Activated CD8-positive, alpha-beta T cell treated with anti-CD3 and anti-CD28 coated beads, Interleukin-2, amount 10 ng/mL, durations not matched to agents 7 days and 5 days (primary cell): ENCODE data around the gene GLA. TPM values are rescaled to one million over a fixed set of nuclear protein-coding genes. Genes with fewer than 3 reads are reported as not detected.

Experiments
- ATAC-seq: fragments of 150-1000 bp; cut with Tn5 transposase; one replicate; pipeline ENCODE4 v1.10.0; 2021; ENCODE audit warnings: moderate library complexity
- CTCF ChIA-PET: fragments of 350-600 bp; sonication (Branson Sonifier 250); formaldehyde crosslinking; loops from one replicate; lab custom pipeline; 2021; ENCODE audit warnings: antibody characterized with exemption; lab: Charles Lee
- POLR2A ChIA-PET: fragments of 350-600 bp; sonication (Branson Sonifier 250); formaldehyde crosslinking; loops from one replicate; lab custom pipeline; 2021; ENCODE audit warnings: antibody characterized with exemption; lab: Charles Lee
- DNase-seq: peaks from one replicate; pipeline ENCODE4 v3.0.0-alpha.2; 2020
- H3K27ac Mint-ChIP-seq: one replicate; pipeline ENCODE4 v1.8.0; 2021; ENCODE audit warnings: mild to moderate bottlenecking, mixed read lengths
- H3K27me3 Mint-ChIP-seq: one replicate; pipeline ENCODE4 v1.8.0; 2021; ENCODE audit warnings: low read depth, mixed read lengths
- H3K36me3 Mint-ChIP-seq: one replicate; pipeline ENCODE4 v1.8.0; 2021; ENCODE audit warnings: low read depth, mixed read lengths
- H3K4me1 Mint-ChIP-seq: one replicate; pipeline ENCODE4 v1.8.0; 2021; ENCODE audit warnings: low read depth, mixed read lengths
- H3K4me3 Mint-ChIP-seq: one replicate; pipeline ENCODE4 v1.8.0; 2021; ENCODE audit warnings: mild to moderate bottlenecking, mixed read lengths
- H3K9me3 Mint-ChIP-seq: one replicate; pipeline ENCODE4 v1.8.0; 2022; ENCODE audit warnings: mixed read lengths; ENCODE audit not compliant: insufficient read depth
- total RNA-seq, 2 experiments: library from RNA; stranded (reverse); gene quantifications; one replicate each; pipeline ENCODE4 v1.2.3, GENCODE V29; 2021

The GLA gene
- total RNA-seq, 2 experiments from 2014 or later, result 34.7 to 38.4 TPM

GRCh38 chrX:101395789-101396188 lies 11.9 kb downstream of the GLA start:
- H3K27me3 Mint-ChIP-seq, result no peaks in the 10 kb centered on the region
- peaks cover 16% of the 10 kb centered on the region for H3K4me1 Mint-ChIP-seq
- no peaks in the 10 kb centered on the region for H3K9me3 Mint-ChIP-seq
- no peak for DNase-seq
- H3K27ac Mint-ChIP-seq, result no peak overlapping the region
- ChIA-PET POLR2A (no interaction called here), CTCF (no interaction called here)
- ATAC-seq, result no peak
- no peak overlapping the region for H3K4me3 Mint-ChIP-seq
- peaks cover 49% of the 10 kb centered on the region for H3K36me3 Mint-ChIP-seq

- Mint-ChIP-seq H3K27ac (peak overlapping the region; percentile 30), H3K4me1 (peaks cover 20% of the 10 kb centered on the region), H3K27me3 (no peaks in the 10 kb centered on the region), H3K36me3 (peaks cover 38% of the 10 kb centered on the region), H3K9me3 (no peaks in the 10 kb centered on the region), H3K4me3 (no peak overlapping the region)
- ATAC-seq (no peak), DNase-seq (no peak)
- CTCF ChIA-PET, result no interaction called here
- POLR2A ChIA-PET, result no interaction called here
These were observed 13.4 kb downstream of the GLA start for GRCh38 chrX:101394372-101394771.

DNA sequence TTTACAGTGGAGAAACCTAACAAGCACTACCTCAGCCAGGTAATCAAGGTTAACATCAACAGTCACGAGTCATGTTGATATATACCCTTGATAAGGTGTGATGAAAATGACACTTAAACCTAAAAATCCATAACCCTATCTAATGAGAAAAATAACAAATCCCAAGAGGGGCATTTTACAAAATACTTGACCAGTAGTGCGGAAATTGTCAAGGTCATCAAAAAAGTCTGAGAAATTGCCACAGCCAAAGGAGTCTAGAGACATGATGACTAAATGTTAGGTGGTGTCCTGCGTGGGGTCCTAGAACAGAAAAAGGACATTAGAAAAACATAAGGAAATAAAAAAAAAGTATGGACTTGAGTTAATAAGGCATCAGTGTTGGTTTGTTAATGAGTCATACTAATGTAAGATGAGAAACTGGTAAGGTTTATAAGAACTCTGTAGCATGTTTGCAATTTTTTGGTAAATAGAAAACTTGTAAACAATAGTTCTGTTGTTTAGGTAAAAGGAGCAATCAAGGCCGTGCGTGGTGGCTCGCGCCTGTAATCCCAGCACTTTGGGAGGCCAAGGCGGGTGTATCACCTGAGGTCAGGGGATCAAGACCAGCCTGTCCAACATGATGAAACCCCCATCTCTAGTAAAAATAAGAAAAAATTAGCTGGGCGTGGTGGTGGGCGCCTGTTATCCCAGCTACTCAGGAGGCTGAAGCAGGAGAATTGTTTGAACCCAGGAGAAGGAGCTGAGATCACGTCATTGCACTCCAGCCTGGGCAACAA lies 14.0 kb downstream of the GLA start:
- POLR2A ChIA-PET, result no interaction called here
- CTCF ChIA-PET, result no interaction called here
- ATAC-seq, result no peak
- no peak for DNase-seq
- Mint-ChIP-seq H3K36me3 (peaks cover 33% of the 10 kb centered on the region), H3K27ac (peak overlapping the region; percentile 64), H3K4me3 (peak overlapping the region; percentile 36), H3K4me1 (peaks cover 20% of the 10 kb centered on the region), H3K27me3 (no peaks in the 10 kb centered on the region), H3K9me3 (no peaks in the 10 kb centered on the region)

DNA sequence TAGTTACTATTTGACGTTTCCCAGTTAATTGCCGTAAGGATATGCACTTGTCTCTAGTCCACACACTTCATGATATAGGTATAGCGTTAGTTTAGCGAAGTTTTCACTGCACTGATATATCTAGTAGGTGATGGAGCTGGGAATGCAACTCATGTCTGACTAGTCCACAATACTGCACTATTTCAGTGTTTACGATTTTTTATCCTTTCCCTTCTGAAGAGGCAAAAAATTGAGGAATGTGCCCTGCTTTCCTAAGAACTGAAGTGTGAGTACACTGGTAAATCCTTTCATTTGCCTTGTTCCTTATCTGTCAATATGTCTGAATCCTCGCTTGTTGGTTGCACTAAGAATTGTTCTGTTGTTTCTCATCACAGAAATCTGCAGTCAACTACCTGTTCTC lies 15.9 kb downstream of the GLA start:
- CTCF ChIA-PET, result interaction anchor here (0.7 to 1.6 kb wide), 2 partner anchors 8 to 10 kb away, joined by 3 to 8 read pairs; no protein-coding TSS in a partner anchor
- ATAC-seq (no peak), DNase-seq (no peak)
- peak overlapping the region; percentile 92 for H3K27ac Mint-ChIP-seq
- peaks cover 33% of the 10 kb centered on the region for H3K36me3 Mint-ChIP-seq
- H3K9me3 Mint-ChIP-seq, result no peaks in the 10 kb centered on the region
- H3K4me3 Mint-ChIP-seq, result peak overlapping the region; percentile 94
- H3K27me3 Mint-ChIP-seq, result no peaks in the 10 kb centered on the region
- H3K4me1 Mint-ChIP-seq, result peaks cover 20% of the 10 kb centered on the region
- POLR2A ChIA-PET, result interaction anchor here (0.6 to 1.1 kb wide), 2 partner anchors 94 to 540 kb away, joined by 3 read pairs; partner anchors contain the start of gene ZMAT1

DNA sequence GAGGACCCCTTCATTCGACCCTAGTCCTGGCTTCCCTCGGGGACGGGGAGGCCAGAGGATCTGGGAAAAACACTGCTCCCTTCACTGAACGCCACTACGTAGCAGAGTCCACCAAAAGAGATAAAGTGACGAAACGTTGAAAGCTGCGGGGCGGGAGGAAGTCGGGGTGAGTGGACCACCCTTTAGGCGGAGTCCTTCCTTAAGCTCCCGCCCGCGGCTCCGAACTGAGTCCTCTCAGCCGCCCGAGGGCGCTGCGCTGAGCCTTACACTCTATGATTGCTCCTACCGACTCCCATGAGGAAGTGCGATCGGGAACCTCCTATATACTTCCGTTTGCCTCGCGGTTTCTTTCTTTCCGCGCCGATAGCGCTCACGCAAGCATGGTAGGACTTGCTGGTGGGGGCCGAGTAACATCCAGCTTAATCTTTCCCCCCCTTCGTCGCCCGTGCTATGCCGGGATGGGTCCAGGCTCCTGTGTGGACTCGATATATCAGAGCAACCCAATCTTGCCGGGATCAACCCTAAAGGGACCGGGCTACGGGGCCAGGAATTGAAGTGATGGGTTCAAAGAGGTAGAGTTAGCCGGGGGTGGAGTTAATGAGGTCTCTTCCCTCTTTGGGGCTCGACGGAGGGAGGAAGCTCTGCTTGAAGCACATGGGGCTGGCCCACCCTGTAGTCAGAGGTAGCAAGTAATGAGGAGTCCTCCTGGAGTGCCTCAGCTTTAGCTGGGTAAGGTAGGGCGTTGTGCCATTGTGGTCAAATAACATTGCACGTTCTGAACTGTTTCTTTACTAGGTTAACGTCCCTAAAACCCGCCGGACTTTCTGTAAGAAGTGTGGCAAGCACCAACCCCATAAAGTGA lies 16.8 kb downstream of the GLA start, which contains the start of gene RPL36A:
RPL36A (plus strand) TSS at position 348 of the 862 bp plus-strand sequence; CDS start at position 381, 33 bp downstream.
- ChIA-PET POLR2A (interaction anchor here (0.5 to 2.1 kb wide), 10 partner anchors 10 to 541 kb away, joined by 3 to 11 read pairs (median 3); partner anchors contain the start of genes GLA, HNRNPH2, TIMM8A and ZMAT1), CTCF (interaction anchor here (0.6 to 1.9 kb wide), 11 partner anchors 11 to 571 kb away, joined by 3 to 8 read pairs (median 4); partner anchors contain the start of genes CSTF2, GLA, TIMM8A and ZMAT1)
- Mint-ChIP-seq H3K27me3 (no peaks in the 10 kb centered on the region), H3K27ac (peak within 1 kb of the TSS; percentile 92), H3K4me3 (peak within 1 kb of the TSS; percentile 94), H3K4me1 (peaks cover 20% of the 10 kb centered on the region), H3K9me3 (no peaks in the 10 kb centered on the region), H3K36me3 (peaks cover 33% of the 10 kb centered on the region)
- ATAC-seq (peak; percentile 96), DNase-seq (peak; percentile 86)

DNA sequence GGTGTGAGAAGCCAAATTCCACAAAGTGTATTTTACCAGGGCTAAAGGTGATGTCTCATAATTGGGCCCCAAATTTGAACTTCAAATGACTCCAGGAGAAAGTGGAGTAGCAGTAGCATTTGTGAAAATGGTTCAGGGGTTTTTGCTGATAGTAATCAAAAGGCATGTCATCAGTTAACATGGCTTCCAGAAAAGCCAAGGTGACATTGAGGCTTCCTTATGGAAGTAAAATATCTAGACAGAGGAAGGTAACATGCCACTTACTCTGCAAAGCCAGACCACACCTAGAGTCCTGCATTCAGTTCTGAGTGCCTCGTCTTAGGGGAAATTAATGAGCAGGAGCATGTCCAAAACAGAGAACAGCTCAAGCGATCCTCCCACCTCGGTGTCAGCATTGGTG lies 19.1 kb downstream of the GLA start:
- DNase-seq (no peak), ATAC-seq (no peak)
- Mint-ChIP-seq H3K4me3 (no peak overlapping the region), H3K4me1 (peaks cover 17% of the 10 kb centered on the region), H3K36me3 (peaks cover 23% of the 10 kb centered on the region), H3K9me3 (no peaks in the 10 kb centered on the region), H3K27ac (no peak overlapping the region), H3K27me3 (no peaks in the 10 kb centered on the region)
- ChIA-PET POLR2A (no interaction called here), CTCF (no interaction called here)

DNA sequence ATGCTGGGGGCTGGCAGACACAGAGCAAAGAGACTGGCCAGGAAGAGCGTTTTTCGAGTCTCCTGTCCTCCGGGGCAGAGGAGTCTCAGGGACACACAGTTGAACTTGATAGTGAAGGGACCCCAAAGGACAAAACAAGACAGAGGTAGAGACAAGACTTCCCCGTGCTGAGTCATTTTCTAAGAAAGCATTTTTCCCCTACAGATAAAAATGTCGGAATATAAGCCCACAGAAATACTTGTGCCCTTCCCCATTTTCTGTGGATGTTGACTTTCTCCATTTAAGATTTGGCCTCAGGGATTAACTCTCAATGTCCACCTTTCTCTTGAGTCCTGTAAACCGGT lies 21.2 kb downstream of the GLA start:
- H3K27ac Mint-ChIP-seq, result no peak overlapping the region
- peaks cover 9% of the 10 kb centered on the region for H3K4me1 Mint-ChIP-seq
- CTCF ChIA-PET, result no interaction called here
- POLR2A ChIA-PET, result no interaction called here
- no peak overlapping the region for H3K4me3 Mint-ChIP-seq
- H3K27me3 Mint-ChIP-seq, result no peaks in the 10 kb centered on the region
- H3K9me3 Mint-ChIP-seq, result no peaks in the 10 kb centered on the region
- no peak for ATAC-seq
- DNase-seq, result no peak
- peaks cover 7% of the 10 kb centered on the region for H3K36me3 Mint-ChIP-seq

- ATAC-seq (no peak), DNase-seq (no peak)
- Mint-ChIP-seq H3K27me3 (no peaks in the 10 kb centered on the region), H3K36me3 (peaks cover 1% of the 10 kb centered on the region), H3K27ac (no peak within 1 kb of the TSS), H3K4me3 (no peak within 1 kb of the TSS), H3K4me1 (peaks cover 9% of the 10 kb centered on the region), H3K9me3 (no peaks in the 10 kb centered on the region)
- POLR2A ChIA-PET, result no interaction called here
- CTCF ChIA-PET, result no interaction called here
These were observed 21.8 kb downstream of the GLA start, which contains the start of gene BTK for GRCh38 chrX:101385795-101386541. Gene BTK (minus strand): TSS chrX:101386191. CDS start chrX:101375284, 10,907 bp downstream.

DNA sequence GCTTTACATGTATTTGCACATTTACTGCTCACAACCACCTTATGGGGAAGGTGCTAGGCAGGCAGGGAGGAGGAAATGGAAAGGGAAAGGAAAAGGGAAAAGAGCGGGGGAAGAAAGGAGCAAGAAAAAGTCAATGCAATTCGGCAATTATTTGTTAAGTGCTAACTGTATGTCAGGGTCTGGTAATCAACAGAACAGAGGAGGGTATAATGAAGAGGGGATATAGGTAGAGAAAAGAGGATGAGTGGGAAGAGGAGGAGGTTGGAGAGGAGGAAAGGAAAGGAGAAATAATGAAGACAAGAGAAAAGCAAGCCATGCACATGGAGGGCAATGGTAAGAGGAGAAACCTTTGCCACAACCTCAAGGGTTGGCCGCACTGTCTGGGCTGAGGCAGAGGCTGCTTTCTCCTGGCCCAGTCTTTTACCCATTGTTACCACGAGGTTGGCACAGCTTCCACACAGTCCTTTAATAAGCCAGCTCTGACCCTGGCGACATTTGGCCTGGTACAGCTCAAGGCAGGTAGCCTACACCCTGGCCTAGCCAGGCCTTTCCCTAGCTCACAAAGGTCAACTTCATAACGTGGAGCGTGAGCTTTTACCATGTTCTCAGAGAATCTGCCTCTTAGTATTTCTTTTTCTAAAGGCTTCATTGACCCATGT lies 22.6 kb downstream of the GLA start:
- no peaks in the 10 kb centered on the region for H3K9me3 Mint-ChIP-seq
- ChIA-PET CTCF (no interaction called here), POLR2A (no interaction called here)
- no peak overlapping the region for H3K4me3 Mint-ChIP-seq
- ATAC-seq (no peak), DNase-seq (no peak)
- peaks cover 6% of the 10 kb centered on the region for H3K4me1 Mint-ChIP-seq
- H3K27me3 Mint-ChIP-seq, result no peaks in the 10 kb centered on the region
- H3K36me3 Mint-ChIP-seq, result no peaks in the 10 kb centered on the region
- H3K27ac Mint-ChIP-seq, result no peak overlapping the region

DNA sequence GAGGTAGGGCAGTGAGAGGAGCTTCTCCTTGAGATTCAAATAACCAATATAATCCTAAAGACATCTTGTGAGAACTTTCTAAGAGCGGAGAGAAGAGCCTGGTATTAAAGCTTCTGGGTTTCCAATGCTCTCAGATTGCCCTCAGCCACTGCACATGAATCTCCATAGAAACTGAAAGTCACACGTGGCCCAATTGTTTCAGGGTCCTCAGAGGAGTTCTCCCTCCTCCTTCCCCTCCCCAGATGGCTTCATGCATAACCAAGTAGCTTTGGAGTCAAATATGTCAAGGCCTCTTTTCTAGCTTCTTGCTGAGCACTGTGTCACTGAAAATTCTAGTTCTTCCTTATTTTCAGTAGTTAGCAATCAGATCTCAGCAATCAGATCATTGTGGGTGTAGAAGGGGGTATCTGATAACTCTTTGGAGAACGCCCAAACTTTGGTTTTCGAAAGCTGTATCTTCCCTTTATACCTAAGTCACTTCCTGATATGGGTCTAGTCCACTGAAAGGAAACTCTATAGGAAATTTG lies 24.0 kb downstream of the GLA start:
- DNase-seq, result no peak
- ChIA-PET POLR2A (no interaction called here), CTCF (interaction anchor here (1.2 kb wide), 1 partner anchor 9 kb away, joined by 3 read pairs; no protein-coding TSS in a partner anchor)
- H3K27ac Mint-ChIP-seq, result no peak overlapping the region
- no peaks in the 10 kb centered on the region for H3K9me3 Mint-ChIP-seq
- H3K4me3 Mint-ChIP-seq, result no peak overlapping the region
- no peak for ATAC-seq
- peaks cover 6% of the 10 kb centered on the region for H3K4me1 Mint-ChIP-seq
- no peaks in the 10 kb centered on the region for H3K36me3 Mint-ChIP-seq
- H3K27me3 Mint-ChIP-seq, result peaks cover 6% of the 10 kb centered on the region
